GM12873 (cell line): ENCODE results near the gene KRTAP4-9.

Experiments used
- TF ChIP-seq, protein P1 (sequence below): IDR thresholded peaks from 2 replicates; pipeline ENCODE4 v1.5.1; 2012; ENCODE audit warnings: low read depth, mild to moderate bottlenecking, moderate library complexity, low read length, control low read depth; ENCODE audit not compliant: insufficient read depth; ENCODE audit errors: missing control alignments

KRTAP4-9 gene

DNA sequence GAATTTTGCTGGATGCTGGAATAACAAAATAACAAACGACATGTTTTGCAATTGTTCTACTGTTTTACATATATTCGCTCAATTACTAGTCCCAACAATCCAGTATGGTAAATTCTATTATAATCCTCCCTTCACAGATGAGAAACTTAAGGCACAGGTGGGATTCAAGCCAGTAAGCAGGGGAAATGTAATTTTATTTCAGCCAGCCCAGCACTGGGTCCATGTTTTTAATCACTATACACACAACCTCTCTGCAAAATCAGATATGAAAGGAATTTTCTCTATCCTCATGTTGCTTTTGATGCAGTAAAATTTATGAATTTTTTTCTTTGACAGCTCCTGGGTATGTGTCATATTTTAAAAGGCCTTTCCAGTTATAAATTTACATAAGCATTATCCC lies 40.1 kb downstream of the KRTAP4-9 start:
- TF ChIP-seq, protein P1, sequence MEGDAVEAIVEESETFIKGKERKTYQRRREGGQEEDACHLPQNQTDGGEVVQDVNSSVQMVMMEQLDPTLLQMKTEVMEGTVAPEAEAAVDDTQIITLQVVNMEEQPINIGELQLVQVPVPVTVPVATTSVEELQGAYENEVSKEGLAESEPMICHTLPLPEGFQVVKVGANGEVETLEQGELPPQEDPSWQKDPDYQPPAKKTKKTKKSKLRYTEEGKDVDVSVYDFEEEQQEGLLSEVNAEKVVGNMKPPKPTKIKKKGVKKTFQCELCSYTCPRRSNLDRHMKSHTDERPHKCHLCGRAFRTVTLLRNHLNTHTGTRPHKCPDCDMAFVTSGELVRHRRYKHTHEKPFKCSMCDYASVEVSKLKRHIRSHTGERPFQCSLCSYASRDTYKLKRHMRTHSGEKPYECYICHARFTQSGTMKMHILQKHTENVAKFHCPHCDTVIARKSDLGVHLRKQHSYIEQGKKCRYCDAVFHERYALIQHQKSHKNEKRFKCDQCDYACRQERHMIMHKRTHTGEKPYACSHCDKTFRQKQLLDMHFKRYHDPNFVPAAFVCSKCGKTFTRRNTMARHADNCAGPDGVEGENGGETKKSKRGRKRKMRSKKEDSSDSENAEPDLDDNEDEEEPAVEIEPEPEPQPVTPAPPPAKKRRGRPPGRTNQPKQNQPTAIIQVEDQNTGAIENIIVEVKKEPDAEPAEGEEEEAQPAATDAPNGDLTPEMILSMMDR: no peak

DNA sequence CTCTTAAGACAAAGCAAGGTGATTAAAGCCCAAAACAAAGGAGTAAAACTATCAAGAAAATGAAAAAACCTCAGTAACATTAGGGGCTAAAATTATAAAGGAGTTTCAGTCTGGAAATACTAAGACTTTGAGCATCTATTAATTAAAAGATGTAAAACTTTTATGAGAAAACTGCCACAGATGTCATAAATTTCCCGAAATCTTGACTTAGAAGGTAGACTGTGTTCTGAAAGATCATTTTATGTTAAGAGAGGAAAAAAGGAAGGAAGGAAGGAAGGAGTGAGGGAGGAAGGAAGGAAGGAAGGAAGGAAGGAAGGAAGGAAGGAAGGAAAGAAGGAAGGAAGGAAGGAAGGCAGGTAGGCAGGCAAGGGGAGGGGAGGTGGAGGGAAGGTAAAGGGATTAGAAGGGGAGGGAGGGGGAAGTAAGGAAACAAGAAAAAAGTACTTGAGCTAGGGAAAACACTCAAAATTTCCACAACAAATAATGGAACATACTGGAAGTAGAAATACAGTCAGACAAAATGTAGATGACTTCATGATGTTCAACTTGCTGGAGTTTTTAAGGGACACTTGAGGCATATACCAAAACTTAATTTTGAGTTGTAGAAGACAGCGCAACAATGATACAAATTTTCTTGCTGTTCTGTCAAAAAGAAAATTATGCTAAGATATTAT lies 42.5 kb downstream of the KRTAP4-9 start:
- TF ChIP-seq, protein P1: no peak

DNA sequence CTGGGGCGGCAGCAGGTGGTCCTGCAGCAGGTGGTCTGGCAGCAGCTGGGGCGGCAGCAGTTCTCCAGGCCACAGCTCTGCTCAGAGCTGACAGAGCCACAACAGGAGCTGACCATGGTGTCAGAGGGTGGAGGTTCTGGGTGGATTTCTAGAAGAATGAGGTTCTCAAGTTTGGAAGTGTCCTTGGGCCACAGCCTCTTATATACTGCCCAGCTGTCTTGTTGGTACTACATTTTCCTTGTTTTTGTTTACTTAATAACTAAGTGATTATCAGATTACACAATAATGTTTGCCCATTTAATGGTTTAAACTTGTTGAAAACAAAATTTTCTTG lies 44.4 kb downstream of the KRTAP4-9 start, which contains the start of gene KRTAP4-5:
TSS of gene KRTAP4-5 (minus strand) at position 174 of the 334 bp plus-strand sequence. CDS start at position 116, 58 bp downstream.
- TF ChIP-seq, protein P1: no peak

DNA sequence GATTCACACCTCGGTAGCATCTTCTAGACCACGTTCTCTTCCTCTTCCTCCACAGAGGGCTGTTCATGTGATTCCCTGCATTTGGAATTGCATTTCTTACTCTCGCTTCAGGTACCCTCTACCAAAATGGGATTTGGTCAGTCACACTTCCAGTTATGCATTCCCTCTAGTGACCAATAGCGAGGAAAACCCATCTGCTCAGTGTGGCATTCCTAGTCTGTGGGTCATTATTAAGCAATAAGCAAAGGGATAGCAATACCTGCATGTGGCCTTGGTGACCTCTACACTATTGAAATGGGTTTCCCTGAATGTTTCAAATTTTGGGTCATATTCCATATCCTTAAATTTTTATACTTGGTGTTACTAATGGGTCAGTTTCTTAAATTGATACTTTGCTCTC lies 44.8 kb downstream of the KRTAP4-9 start:
- TF ChIP-seq, protein P1: no peak

DNA sequence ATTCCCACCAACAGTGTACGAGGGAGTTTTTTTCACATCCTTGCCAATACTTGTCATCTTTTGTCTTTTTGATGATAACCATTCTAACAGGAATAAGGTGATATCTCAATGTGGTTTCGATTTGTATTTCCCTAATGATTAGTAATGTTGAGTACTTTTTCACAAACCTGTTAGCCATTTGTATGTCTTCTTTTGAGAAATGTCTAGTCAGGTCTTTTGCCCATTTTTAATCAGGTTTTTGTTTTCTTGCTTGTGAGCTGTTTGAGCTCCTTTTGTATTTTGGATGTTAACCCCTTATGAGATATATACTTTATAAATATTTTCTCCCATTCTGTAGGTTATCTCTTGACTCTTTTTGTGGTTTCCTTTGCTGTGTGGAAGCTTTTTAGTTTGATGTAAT lies 46.3 kb downstream of the KRTAP4-9 start:
- TF ChIP-seq, protein P1: no peak

DNA sequence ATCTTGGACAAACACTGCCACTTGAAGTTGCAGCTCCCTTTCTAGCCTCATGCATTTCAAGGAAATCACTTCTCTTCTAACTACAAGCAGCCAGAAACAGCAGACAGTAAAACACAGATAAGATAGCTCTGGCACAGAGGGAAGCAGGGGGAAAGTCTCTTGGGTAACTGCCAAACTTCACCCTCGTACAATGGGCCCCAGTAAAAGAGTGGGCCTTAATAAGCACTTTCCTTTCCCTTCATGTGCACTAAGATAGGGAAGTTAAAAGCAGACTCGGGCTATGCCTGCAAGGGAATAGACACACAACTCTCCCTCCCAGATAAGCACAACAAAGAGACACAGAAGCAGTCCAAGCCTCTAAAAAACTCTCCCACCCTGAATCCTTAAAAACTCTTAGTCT lies 48.7 kb downstream of the KRTAP4-9 start:
- TF ChIP-seq, protein P1: no peak
